Activated CD4-positive, CD25-positive, alpha-beta regulatory T cell (primary cell): ENCODE results near the gene VPS29.
"Not testable (repeated sequence)": the region's sequence is repeated elsewhere in the genome, so short reads cannot be mapped to it uniquely, and the experiment has no call there.

Source experiments
- DNase-seq, 4 experiments: peaks; one replicate each; lab custom pipeline; 2025; lab: John Stamatoyannopoulos, UW

The VPS29 gene

DNA sequence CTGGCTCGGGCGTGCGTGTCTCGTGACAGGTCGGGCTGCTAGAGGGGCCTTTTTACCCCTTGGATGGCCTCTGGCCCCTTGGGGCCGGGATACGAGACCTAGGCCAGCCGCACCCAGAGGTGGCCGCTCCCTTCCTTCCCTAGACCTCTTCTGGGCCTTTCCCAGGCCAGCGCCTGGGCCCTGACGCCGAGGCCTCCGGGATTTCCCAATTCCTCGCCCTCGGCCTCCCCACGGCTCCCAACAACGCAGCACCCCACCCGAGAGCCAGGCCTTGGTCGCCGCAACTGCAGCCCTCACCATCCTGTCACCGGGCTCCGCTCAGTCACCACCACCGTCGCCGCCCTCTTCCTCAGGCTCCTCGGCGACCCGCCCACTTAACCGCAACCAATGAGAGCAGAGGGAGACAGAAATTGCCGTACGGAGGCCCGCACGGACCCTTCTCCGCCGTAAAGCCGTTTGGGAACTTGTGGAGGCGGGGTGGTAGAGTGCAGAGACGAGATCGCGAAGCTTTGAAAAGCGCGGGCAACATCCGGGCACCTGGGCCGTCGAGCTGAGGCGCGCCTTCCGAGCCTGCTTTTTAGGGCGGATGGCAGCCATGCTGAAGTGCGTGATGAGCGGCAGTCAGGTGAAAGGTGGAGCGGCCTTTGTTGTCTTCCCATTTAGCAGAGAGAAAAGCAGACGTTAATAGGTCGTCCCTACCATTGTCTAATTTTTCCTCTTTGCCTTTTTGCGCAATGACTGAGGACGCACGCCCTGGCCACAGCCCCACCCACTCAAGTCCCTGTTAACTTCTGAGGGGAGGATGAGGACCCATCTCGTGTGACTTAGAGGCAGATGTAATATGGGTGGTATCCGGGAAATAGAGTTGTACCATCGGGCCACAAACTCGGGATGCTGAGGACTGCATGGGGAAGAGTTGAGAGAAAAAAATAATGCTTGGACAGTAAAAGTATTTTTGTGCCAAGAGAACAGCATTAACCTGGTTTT lies at the start of gene VPS29, which contains the start of gene RAD9B:
VPS29 (minus strand) TSS at position 360 of the 987 bp plus-strand sequence; CDS start at position 300, 60 bp downstream.
RAD9B (plus strand) TSS at position 580 of the 987 bp plus-strand sequence; CDS start at position 587, 7 bp downstream.
- DNase-seq: peak; percentile 96 to 98 (median 98)

DNA sequence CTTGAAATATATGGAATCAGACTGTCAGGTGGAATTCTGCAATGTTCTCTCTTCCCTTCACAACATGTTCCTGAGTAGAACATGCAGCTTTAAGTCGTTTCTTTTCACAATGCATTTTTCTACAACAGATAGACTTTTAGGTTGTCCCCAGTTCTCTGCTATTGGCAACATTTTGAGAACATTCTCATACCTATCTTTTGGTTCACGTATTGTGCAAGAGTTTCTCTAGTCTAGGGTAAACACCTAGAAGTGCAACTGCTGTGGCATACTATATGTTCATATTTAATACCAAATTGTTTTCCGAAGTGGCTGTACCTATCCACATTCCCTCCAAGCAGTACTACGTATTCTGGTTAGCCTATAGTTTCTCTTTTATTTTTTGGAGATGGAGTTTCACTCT lies 49.1 kb upstream of the VPS29 start:
- DNase-seq: no peak

DNA sequence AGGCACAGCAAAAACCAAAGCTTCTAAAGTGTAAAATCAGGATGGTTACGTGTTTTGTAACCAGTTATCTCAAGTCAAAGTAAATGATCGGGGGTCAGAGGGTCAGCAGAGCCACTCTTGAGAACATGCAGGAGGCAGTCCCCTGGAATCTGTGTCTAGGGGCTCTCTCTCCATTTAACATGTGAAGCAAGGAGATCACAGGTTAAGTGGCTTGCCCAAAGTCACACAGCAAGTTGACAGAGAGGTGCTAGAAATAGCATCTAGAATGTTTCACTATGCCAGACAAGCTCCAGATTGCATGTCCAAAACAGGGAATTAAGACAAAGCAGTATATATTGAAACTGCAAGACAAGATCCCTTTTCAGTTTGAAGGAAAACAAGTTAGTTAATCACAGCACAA lies 47.8 kb upstream of the VPS29 start:
- DNase-seq: no peak

DNA sequence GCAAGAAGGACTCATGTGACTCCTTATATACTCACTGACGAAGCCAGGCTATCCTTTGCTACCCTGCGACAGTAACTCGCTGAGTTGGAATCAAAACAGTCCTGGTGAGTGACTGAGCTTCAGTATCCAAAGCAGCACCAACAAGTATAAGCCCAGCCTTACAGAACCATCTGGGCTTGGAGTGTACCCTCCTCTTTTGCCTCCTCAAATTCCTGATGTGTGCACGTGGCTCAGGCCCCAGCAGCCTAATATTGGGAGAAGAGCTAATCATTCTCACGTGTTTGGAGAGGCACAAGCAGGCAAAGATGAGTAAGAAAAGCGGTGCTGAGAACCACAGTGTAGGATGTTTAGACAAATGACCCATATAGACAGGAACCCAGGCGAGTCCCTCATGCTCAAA lies 46.8 kb upstream of the VPS29 start:
- no peak for DNase-seq

GRCh38 chr12:110547090-110547489 lies 45.2 kb upstream of the VPS29 start:
- DNase-seq: no peak

DNA sequence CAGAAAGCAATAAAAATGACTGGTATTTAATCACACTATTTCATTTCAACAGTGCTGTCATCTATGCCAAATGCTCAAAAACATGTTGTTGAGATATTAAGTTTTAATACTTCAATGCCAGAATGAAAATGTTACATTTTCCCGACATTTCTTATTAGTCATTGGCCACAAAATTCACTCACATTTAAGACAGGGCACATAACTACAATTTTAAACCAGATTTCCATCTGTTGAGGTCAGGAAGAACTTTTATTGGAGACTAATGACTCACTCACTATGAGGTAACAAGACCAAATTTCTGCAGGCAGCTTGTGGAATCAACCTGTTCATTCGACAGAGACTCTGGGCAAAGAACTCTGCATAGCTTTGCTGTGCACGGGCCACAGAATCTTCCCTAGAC lies 44.4 kb upstream of the VPS29 start:
- DNase-seq: no peak

DNA sequence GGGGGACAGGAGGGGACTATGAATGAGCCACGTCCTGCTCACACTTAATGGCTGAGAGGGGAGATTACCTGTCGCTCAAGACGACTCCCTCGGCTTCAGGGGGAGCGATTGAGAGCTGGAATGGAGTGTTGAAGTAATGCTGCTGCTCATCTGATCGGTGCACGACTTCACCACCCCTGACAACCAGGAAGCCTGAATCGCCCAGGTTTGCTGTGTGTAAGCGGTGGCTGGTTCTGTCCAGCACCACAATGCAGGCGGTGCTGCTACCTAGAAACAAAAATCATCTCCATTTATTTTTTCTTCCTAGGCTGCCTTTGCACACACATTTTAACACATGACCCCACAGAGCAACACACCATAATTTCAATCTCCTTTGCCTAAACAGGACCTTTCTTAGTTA lies 43.9 kb upstream of the VPS29 start:
- no peak for DNase-seq

- not testable (repeated sequence) for DNase-seq
Measured at GRCh38 chr12:110545259-110545658, 43.3 kb upstream of the VPS29 start.

DNA sequence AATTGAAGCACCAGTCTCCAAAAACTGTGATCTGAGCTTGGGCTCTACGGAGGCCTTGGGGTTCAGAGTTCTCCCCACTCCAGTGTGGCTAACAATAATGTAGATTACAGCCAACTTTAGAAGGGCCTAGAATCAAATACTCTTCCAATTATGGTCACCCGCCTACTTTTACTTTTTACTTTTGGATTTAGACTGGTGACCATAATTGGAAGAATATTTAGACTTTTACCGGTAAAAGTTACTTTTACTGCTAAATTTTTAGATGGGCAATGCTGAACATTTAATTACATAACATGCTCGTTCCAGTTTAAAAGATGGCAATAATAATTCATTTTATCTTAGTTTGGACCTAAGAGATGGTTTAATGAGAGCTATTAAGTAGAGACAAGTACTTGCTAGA lies 42.1 kb upstream of the VPS29 start:
- DNase-seq: no peak

GRCh38 chr12:110543252-110543959 lies 41.5 kb upstream of the VPS29 start:
- DNase-seq: no peak

GRCh38 chr12:110540048-110540447 lies 38.1 kb upstream of the VPS29 start:
- DNase-seq: no peak

DNA sequence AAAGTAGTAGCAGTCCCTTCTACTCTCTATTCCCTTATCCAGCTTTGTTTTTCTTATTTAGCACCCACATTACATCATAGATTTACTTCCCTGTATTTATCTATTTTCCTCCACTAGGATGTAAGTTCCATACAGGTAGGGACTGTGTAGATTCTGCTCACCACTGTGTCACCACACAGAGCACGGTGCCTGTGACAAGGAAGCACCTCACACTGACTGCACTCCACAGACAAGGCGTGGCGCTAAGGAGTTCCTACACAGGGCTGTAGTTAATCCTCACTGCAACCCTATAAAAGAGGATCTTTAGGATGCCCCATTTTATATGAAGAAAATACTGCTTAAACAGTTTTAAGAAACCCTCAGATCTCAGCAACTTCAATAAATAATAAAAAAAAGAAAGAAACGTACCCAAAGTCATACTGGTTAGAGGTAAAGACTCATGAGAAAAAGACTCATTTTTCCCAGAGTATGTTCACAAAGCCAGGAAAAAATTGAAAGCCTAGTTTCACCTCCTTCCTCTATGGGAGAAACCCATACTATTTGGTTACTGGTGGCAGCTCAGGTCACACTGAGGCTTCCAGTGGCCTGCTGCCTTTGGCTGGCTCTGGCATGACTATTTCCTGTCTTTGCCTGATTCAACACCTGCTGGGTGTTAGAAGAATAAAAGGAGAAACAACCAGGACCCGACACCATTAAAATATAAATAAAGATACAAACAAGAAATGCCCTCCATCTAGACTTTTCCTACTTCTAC lies 37.1 kb upstream of the VPS29 start:
- no peak for DNase-seq

- DNase-seq: no peak
Measured at GRCh38 chr12:110537605-110538409, 35.9 kb upstream of the VPS29 start.

DNA sequence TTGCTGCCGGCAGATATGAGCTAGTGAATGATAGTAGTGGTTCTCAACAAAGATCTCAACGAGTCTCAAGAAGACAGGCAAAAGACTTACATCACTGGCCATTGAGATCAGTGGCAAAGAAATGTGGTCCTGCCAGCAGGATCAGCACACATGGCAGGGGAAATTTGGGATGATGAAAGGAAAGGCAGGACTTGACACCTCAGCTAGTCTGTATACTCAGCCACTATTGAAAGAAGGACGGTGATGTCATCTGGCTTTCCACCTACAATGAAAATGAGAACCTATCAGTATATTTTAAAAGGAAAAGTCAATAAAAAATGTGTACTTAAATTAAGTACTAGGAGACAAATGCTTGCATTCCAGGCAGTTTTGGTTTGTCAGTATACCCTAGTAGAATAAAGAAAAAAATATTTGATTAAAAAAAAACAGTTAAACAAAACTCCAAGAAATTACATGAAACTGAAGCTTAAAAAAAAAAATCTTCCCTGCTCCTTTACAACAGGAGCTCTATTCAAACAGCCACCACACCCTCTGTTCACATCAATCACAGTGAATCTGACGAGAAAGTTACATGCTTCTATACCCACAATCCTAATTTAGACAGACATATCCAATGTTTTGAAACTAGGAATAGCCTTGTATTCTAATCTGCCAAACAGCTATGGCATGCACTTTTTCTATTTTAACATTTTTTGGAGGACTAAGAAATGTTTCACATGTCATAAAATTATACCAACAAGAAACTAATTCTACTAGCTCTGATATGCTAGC lies 35.1 kb upstream of the VPS29 start:
- no peak for DNase-seq

DNA sequence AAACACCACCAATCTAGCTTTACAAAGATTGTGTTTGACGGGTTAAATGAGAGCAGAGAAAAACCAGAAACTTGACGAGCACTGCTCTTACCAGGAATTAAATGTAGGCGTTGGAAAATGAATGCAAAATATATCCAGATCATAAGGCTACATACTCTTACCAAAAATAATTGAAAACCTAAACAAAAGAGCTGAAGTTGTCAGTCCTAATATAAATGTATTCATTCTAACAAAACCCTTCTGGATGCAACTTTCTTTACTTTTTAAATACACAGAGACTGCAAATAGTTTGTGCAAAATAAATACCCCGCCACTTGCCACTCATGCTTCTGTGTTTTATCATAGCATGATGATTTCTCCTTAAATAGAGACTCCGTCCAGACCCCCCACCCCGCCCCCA lies 32.9 kb upstream of the VPS29 start:
- DNase-seq: no peak

GRCh38 chr12:110533607-110534006 lies 31.7 kb upstream of the VPS29 start:
- no peak for DNase-seq

GRCh38 chr12:110532644-110533043 lies 30.7 kb upstream of the VPS29 start:
- DNase-seq: no peak

- DNase-seq: no peak
Measured at GRCh38 chr12:110531741-110532333, 29.9 kb upstream of the VPS29 start.

DNA sequence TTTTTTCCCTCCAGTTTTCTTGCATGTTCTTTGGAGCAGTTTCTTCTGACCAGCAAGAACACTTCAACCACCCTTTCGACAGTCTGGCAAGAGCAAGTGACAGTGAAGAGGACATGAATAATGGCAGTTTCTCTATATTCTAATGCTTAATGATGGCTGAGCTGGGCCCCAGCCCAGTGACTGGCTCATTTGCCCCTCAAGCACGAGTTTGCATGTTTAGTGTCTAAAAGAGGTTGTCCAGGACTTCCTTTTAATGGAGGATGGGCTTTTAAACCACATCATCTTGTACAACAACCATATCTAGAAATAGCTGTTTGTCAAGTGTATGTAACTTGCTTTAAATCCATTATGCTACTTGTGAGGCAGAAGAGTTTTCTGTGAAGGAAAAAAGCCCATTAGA lies 28.6 kb upstream of the VPS29 start:
- DNase-seq: no peak

DNA sequence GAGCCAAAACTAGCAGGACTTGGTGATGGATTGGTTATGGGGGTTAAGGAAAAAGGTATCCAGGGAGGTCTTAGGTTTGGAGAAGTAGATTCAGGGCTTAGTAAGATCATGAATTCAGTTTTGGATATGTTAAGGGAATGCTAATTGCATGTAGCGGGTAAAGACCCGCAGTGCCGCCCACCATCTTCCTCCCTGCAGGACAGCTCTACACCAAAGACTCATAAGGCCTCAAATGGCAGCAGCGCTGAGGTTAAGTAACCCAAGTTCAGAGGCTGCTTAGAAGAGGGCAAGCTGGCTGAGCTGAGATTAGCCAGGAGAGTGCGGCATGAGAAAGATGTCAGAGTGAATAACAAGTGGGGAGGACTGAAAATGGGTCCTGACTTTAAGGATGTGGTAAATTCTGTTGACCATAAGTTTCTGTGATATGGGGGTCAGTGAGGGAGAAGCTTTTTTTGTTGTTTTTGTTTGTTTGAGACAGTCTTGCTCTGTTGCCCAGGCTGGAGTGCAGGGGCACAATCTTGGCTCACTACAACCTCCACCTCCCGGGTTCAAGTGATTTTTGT lies 26.4 kb upstream of the VPS29 start:
- DNase-seq: no peak
